PFSK-1 (cell line): Measurements from ENCODE around the gene DHRS9.

Experiments used
- POLR2AphosphoS5 ChIP-seq: IDR thresholded peaks from 2 replicates; pipeline ENCODE4 v1.6.1; 2012; ENCODE audit warnings: low read depth, mild to moderate bottlenecking, control low read depth, low read length, moderate library complexity
- TAF1 ChIP-seq: IDR thresholded peaks from 2 replicates; pipeline ENCODE4 v1.6.1; 2012; ENCODE audit warnings: low read length, control low read depth, borderline replicate concordance; ENCODE audit not compliant: insufficient read depth

GRCh38 chr2:169109502-169110409 lies 40.4 kb downstream of the DHRS9 start:
- no peak for TF ChIP-seq POLR2AphosphoS5
- no peak for TF ChIP-seq TAF1
